OCI-LY3 (cell line): ENCODE data around the gene FAM3C.

ENCODE experiments used
- EZH2phosphoT487 ChIP-seq: fragments of 200-600 bp; shearing (Covaris generic); IDR thresholded peaks from 2 replicates; pipeline ENCODE4 v1.6.1; 2018; ENCODE audit warnings: antibody characterized with exemption, mixed run types, low read depth
- TF ChIP-seq, protein P1 (sequence below): fragments of 200-600, 300-600 bp; sonication (generic); IDR thresholded peaks from 2 replicates; pipeline ENCODE4 v1.5.1; 2014; ENCODE audit warnings: antibody characterized with exemption, low read length, low read depth

DNA sequence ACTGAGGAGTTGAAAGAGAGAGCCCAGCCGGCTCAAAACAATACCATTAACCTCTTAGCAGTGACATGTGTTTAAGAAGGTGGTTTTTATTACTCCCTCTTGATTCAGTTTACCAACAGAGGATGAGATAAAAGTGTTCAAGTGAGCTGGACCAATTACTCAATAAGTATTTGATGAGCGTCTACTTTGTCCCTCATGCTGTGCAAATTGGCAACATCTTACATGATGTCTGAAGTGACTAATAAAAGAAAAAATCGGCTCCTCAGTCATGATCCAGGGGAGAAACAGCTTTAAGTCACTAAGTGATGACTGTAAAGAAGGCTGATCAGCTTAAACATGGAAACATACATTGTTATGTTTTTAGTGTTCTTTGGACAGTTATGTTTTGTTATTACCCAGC, 59.5 kb downstream of the FAM3C start:
- TF ChIP-seq, protein P1, sequence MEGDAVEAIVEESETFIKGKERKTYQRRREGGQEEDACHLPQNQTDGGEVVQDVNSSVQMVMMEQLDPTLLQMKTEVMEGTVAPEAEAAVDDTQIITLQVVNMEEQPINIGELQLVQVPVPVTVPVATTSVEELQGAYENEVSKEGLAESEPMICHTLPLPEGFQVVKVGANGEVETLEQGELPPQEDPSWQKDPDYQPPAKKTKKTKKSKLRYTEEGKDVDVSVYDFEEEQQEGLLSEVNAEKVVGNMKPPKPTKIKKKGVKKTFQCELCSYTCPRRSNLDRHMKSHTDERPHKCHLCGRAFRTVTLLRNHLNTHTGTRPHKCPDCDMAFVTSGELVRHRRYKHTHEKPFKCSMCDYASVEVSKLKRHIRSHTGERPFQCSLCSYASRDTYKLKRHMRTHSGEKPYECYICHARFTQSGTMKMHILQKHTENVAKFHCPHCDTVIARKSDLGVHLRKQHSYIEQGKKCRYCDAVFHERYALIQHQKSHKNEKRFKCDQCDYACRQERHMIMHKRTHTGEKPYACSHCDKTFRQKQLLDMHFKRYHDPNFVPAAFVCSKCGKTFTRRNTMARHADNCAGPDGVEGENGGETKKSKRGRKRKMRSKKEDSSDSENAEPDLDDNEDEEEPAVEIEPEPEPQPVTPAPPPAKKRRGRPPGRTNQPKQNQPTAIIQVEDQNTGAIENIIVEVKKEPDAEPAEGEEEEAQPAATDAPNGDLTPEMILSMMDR: no peak
- no peak for TF ChIP-seq EZH2phosphoT487
